Ramos (cell line): Measurements from ENCODE around the gene DNM3.

Experiments
- in situ Hi-C: fragments of 300-500 bp; cut with MboI; formaldehyde crosslinking; loops from one replicate; pipeline ENCODE4 v1.14.3; 2022; ENCODE audit warnings: low sequenced_read_pairs; ENCODE audit not compliant: unreplicated experiment

Gene DNM3

GRCh38 chr1:172446547-172446946 is 605.2 kb downstream of the DNM3 start:
- in situ Hi-C loops: no loop called here

DNA sequence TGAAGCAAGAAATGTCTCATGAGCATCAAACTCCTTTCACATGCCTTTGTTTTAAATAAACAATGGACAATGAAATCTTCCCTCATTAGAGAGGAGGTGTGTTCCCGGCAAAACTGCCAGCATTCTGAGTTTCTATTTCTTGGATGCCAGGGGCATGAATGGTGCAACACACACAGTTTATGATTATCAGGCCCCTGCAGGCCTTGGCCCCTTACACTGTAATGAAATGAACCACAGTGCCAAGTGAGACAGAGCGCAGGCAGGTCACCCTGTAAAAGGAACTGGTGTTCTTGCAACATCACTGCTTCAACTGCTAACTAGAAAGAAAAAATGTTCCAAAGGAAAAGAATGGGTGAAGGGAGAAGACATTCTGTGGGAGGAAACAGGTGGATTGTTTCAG is 606.3 kb downstream of the DNM3 start:
- in situ Hi-C loops: no loop called here

DNA sequence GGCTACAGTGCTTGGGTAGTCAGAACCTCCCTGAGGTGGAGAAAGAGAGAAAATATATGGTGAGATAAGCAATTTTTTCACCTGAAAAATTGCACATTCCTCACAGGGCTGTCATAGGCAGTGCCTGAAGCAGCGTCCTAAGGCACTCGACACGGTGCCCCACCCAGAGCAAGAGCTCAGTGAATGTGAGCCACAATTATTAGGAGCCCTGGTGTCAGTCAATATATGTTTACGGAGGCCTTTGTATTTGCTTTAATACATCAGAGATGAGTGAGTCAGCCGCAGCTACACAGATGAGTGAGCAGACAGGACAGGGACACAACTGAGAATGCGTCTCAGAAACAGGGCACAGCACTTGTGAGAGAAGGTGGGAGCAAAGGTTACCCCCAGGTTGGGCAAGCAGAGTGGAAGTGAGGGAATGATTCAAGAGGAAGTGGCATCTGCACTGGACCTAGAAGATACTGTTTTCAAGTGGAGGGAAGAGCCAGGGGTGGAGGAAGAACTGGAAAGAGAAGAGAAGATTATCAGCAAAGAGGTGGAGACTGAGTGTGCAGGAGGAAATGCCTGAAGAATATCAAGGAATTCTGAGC is 607.8 kb downstream of the DNM3 start:
- in situ Hi-C loops: no loop called here

DNA sequence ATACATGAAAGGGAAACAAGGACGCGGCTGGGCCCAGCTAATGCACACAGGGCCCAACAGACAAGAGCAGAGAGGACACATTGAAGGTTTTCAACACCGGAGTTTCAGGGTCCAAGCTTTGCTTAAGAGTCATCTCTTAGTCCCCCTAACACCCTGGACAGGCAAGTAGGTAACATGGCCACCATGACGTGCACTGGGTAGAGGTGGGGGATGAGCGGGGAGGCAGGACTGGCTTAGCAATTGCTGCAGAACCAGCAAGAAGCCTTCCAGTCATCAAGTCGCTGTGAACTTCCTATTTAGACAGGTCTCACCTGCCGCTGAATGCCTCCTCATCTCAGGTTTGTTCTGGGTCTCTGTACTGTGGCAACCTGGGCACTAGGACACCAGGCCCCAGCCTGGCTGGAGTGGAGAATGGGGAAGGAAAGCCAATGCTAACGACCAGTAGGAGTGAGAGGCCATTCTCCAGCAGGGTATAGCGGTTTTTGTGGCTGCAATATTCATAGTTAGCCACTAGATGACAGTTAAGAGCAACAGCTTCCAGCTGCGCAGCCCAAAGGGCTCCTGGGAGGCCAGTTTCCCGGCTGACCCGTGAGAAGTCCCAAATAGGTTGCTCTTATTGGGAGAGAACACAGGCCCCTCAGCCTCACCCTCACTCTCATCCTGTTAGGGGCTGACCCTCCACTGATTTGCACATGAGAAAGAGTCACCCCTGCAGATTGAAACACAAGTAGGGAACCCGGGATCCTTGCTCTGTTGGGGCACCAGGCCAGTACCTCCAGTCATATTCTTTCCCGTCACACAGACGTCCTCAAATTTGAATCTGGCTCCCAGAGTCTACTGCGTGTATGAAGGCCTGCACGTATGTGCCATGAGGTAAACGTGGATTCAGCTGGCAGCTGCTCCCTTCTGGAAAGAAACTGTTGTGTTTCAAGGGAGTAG is 608.6 kb downstream of the DNM3 start:
- in situ Hi-C loops: loop anchor here (5.0 kb wide), 1 partner anchor 267 kb away; no protein-coding TSS in a partner anchor

DNA sequence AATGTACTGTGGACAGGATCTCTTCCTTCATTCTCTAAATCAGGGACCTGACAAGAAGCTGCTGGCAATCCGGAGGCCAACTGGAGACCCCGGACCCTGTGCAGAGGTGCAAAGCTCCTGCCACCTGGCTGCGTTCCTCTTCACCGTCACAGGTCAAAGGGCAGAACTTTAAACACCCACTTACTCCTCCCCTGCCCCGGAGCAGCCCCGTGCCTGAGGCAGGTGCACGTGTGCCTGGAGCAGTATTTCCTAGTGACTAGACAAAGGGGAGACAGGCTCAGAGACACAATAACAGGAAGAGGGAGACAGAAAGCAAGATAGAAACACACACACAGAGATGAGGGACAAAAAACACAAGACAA is 609.2 kb downstream of the DNM3 start:
- in situ Hi-C loops: loop anchor here (5.0 kb wide), 1 partner anchor 267 kb away; no protein-coding TSS in a partner anchor

DNA sequence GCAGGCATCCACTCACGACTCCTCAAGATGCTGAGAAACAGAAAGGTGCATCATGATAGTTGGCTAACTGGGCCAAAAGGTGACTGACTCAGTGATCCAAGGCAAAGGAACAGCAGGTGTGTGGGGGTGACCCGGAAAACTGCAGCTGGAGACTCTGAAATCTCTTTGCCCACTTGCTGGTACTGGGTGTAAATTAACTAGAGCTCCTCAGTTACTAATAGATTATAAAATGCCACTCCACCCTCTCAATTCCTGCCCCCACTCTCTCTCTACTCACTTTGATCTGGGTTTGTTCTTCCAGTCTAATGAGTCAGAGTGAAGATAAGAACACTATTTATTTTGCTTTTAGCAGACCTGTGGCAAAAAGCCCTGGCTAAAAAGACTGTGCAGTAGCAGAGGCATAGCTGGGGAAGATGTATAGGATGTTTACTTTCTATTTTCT is 609.7 kb downstream of the DNM3 start:
- in situ Hi-C loops: loop anchor here (5.0 kb wide), 1 partner anchor 266 kb away; no protein-coding TSS in a partner anchor

- in situ Hi-C loops: loop anchor here (5.0 kb wide), 1 partner anchor 265 kb away; no protein-coding TSS in a partner anchor
Measured at GRCh38 chr1:172452536-172453152, 611.3 kb downstream of the DNM3 start.

DNA sequence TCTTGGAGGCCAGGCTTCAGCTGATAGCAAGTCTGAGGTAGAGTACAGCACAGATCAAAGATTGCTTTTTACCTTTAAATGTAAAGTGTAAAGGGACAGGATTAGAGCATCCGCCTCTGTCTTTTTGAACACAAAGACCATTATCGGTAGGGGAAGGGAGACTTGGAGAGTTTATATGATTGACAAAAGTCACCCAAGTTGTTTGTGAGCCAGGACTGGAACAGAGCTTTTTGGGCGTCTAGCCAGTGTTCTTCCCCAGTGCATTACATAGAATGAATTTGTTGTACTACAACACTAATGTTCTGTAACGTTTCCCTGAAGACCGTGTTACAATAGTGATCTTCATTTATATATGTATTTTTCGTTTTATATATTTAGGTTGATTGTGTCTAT is 611.9 kb downstream of the DNM3 start:
- in situ Hi-C loops: loop anchor here (5.0 kb wide), 1 partner anchor 264 kb away; no protein-coding TSS in a partner anchor

DNA sequence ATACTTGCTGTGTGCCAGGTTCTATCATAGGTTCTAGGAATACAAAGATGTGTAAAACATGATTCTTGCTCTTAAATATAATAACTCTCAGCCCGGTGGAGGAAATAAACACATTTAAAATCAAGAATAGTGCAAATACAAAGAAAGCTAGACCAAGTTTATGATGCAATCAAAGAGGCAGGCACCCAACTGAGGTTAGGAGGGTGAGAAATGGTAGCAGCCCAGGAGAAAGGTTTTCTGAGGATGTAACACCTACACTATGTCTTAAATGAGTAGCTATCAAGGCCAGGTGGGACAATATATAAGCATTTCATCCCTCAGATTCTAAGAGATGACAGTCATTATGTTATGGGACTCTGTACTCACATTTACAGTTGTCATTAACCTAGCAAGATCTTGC is 612.3 kb downstream of the DNM3 start:
- in situ Hi-C loops: loop anchor here (5.0 kb wide), 1 partner anchor 264 kb away; no protein-coding TSS in a partner anchor

GRCh38 chr1:172455451-172455850 is 614.2 kb downstream of the DNM3 start:
- in situ Hi-C loops: no loop called here

- in situ Hi-C loops: no loop called here
Measured at GRCh38 chr1:172456344-172456769, 615.1 kb downstream of the DNM3 start.

- in situ Hi-C loops: no loop called here
Measured at GRCh38 chr1:172457479-172458130, 616.3 kb downstream of the DNM3 start.

DNA sequence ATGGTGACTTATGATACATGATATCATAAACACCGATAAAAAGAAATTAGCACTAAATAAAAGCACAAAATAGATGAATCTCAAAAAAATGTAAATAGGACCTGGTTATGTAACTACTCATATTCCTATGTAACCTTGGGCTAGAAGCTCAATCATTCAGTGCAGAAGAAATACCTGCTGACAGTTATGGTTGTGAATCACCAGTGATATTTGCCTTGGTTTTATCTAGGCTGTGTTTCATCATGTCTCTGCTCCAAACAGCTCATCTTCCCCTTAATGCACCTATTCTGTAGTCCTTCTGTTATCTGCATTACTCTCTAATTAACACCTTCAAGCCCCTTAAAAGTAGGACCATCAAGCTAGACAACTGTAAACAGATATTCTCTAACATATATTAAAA is 618.9 kb downstream of the DNM3 start:
- in situ Hi-C loops: no loop called here

- in situ Hi-C loops: no loop called here
Measured at GRCh38 chr1:172460887-172461315, 619.6 kb downstream of the DNM3 start.
